Smooth muscle cell (in vitro differentiated cells): ENCODE measurements around the gene WDR17. TPM values are rescaled to one million over a fixed set of nuclear protein-coding genes. Genes with fewer than 3 reads are reported as not detected.
A peak's percentile ranks its signal among the peaks of the same experiment; 100 is the strongest.

ENCODE experiments used
- DNase-seq: peaks from one replicate; lab custom pipeline; 2025; ENCODE audit not compliant: unreplicated experiment; lab: John Stamatoyannopoulos, UW
- H2AFZ ChIP-seq: fragments of 200-600 bp; sonication (generic); 2 replicates; pipeline ENCODE4 v1.6.0; 2016; ENCODE audit warnings: antibody characterized with exemption, low read depth, mild to moderate bottlenecking
- H3F3A ChIP-seq: fragments of 200-600 bp; sonication (generic); 2 replicates; pipeline ENCODE4 v1.6.0; 2017; ENCODE audit warnings: antibody characterized with exemption, low read depth
- H3K27ac ChIP-seq: fragments of 200-600 bp; sonication (generic); 2 replicates; pipeline ENCODE4 v1.5.1; 2016; ENCODE audit warnings: low read depth, mild to moderate bottlenecking
- H3K27me3 ChIP-seq: fragments of 200-600 bp; sonication (generic); 2 replicates; pipeline ENCODE4 v1.6.1; 2016; ENCODE audit warnings: low read depth, mild to moderate bottlenecking
- H3K36me3 ChIP-seq: fragments of 200-600 bp; sonication (generic); 2 replicates; pipeline ENCODE4 v1.5.1; 2016; ENCODE audit warnings: low read depth
- H3K4me1 ChIP-seq: fragments of 200-600 bp; sonication (generic); 2 replicates; pipeline ENCODE4 v1.5.1; 2016; ENCODE audit warnings: low read depth
- H3K4me2 ChIP-seq: fragments of 200-600 bp; sonication (generic); 2 replicates; pipeline ENCODE4 v1.6.0; 2016; ENCODE audit warnings: mild to moderate bottlenecking
- H3K4me3 ChIP-seq: fragments of 200-600 bp; sonication (generic); 2 replicates; pipeline ENCODE4 v1.5.1; 2016; ENCODE audit warnings: mild to moderate bottlenecking
- H3K79me2 ChIP-seq: fragments of 200-600 bp; sonication (generic); 2 replicates; pipeline ENCODE4 v1.6.0; 2016; ENCODE audit warnings: low read depth, mild to moderate bottlenecking
- H3K9ac ChIP-seq: fragments of 200-600 bp; sonication (generic); 2 replicates; pipeline ENCODE4 v1.6.0; 2016; ENCODE audit warnings: low read depth
- H3K9me3 ChIP-seq: fragments of 200-600 bp; sonication (generic); replicated peaks from 2 replicates; pipeline ENCODE4 v1.5.1; 2016; ENCODE audit warnings: low read depth
- H4K20me1 ChIP-seq: fragments of 200-600 bp; sonication (generic); 2 replicates; pipeline ENCODE4 v1.6.0; 2016; ENCODE audit warnings: low read depth
- WGBS: methylation state at CpG from one replicate; pipeline ENCODE4 v1.1.7; 2016; ENCODE audit warnings: low lambda C conversion rate; 5-methylcytosine and 5-hydroxymethylcytosine counted together
- polyA plus RNA-seq: library from polyadenylated mRNA; unstranded; fragments of >200 nt; fragmentation: Nextera tagmentation; extraction: Ambion mirVana; gene quantifications from 2 replicates; pipeline ENCODE4 v1.2.1, GENCODE V29; 2016
- total RNA-seq: library from RNA; depleted of rRNA; stranded (reverse); fragments of >200 nt; gene quantifications from 2 replicates; pipeline ENCODE4 v1.2.3, GENCODE V29; 2014
- TF ChIP-seq, protein P1 (sequence below): fragments of 200-600 bp; sonication (generic); IDR thresholded peaks from 2 replicates; pipeline ENCODE4 v1.5.1; 2017; ENCODE audit warnings: borderline replicate concordance, mild to moderate bottlenecking, antibody characterized with exemption; ENCODE audit not compliant: insufficient read depth, poor library complexity, severe bottlenecking

WDR17 gene
- total and polyA plus RNA-seq, 2 experiments from 2014 or later, result 0.49 to 0.50 TPM

DNA sequence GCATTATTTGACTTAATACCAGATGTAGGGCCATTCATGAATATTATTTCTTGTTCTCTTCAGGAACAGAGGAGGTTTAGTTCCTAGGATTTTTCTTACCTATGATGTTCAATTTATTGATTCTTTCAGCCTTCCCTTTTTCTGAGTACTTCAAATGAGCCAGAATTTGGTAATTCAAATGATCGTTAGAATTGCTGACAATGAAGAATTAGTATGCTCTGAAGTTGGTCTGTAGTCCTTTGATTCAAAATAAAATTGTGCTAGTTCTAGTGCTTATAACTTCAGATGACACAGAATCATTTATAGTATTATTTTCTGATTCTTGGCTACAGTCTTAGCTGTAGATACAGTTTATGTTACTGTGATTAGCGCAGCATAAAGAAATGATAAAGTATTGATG lies 35.2 kb upstream of the WDR17 start:
- TF ChIP-seq, protein P1, sequence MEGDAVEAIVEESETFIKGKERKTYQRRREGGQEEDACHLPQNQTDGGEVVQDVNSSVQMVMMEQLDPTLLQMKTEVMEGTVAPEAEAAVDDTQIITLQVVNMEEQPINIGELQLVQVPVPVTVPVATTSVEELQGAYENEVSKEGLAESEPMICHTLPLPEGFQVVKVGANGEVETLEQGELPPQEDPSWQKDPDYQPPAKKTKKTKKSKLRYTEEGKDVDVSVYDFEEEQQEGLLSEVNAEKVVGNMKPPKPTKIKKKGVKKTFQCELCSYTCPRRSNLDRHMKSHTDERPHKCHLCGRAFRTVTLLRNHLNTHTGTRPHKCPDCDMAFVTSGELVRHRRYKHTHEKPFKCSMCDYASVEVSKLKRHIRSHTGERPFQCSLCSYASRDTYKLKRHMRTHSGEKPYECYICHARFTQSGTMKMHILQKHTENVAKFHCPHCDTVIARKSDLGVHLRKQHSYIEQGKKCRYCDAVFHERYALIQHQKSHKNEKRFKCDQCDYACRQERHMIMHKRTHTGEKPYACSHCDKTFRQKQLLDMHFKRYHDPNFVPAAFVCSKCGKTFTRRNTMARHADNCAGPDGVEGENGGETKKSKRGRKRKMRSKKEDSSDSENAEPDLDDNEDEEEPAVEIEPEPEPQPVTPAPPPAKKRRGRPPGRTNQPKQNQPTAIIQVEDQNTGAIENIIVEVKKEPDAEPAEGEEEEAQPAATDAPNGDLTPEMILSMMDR, result no peak
- Histone ChIP-seq H3K9me3 (no peaks in the 10 kb centered on the region), H3K36me3 (no peaks in the 10 kb centered on the region), H3F3A (no peaks in the 10 kb centered on the region), H4K20me1 (no peaks in the 10 kb centered on the region), H3K9ac (no peak overlapping the region), H3K79me2 (no peaks in the 10 kb centered on the region), H3K27ac (no peak overlapping the region), H3K4me3 (no peak overlapping the region), H3K4me2 (no peak overlapping the region), H3K27me3 (peaks cover 27% of the 10 kb centered on the region), H3K4me1 (no peaks in the 10 kb centered on the region), H2AFZ (no peak overlapping the region)
- DNase-seq, result no peak
- WGBS, result 93% methylated on average over 2 of the region's 2 CpGs

DNA sequence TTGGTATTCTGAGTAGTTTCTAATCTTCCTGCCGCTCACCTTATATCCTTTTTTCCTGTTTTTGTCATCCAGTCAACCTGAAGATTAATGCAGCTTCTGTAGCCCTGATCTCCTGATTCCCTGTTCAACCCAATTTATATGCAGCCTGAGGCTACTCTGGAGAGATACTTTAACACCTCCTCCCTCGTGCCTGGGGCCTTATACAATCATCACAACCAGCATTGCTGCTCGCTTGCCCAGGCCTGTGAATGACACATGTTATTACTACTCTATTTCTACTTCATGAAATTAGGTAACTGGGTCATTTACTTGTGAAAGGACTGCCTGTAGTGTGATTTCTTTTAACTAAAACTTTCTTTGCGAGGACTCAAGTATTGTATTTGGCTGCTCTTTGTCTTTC lies 33.7 kb upstream of the WDR17 start:
- Histone ChIP-seq H3K27me3 (peaks cover 27% of the 10 kb centered on the region), H2AFZ (no peak overlapping the region), H3K9ac (no peak overlapping the region), H3K4me3 (no peak overlapping the region), H3K4me2 (no peak overlapping the region), H3K36me3 (no peaks in the 10 kb centered on the region), H3K79me2 (no peaks in the 10 kb centered on the region), H3K27ac (no peak overlapping the region), H3K4me1 (no peaks in the 10 kb centered on the region), H3F3A (no peaks in the 10 kb centered on the region), H4K20me1 (no peaks in the 10 kb centered on the region), H3K9me3 (no peaks in the 10 kb centered on the region)
- DNase-seq, result no peak
- TF ChIP-seq, protein P1, result no peak
- WGBS, result 58% methylated on average over 4 of the region's 4 CpGs

DNA sequence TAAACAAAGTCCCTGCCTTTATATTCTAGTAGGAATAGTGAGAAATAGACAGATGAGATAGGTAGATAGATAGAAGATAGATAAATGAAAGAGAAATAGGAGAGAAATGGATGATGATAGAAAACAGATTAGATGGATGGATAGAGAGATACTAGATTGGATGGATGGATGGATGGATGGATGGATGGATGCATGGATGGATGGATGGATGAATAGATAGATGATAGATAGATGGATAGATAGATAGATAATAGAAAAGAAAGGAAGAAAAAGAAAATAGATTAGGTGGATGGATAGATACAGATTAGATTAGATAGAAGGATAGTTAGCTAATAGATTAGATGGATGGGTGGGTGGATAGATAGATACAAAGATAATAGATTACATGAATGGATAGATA lies 33.2 kb upstream of the WDR17 start:
- Histone ChIP-seq H3K4me2 (no peak overlapping the region), H3K36me3 (no peaks in the 10 kb centered on the region)

DNA sequence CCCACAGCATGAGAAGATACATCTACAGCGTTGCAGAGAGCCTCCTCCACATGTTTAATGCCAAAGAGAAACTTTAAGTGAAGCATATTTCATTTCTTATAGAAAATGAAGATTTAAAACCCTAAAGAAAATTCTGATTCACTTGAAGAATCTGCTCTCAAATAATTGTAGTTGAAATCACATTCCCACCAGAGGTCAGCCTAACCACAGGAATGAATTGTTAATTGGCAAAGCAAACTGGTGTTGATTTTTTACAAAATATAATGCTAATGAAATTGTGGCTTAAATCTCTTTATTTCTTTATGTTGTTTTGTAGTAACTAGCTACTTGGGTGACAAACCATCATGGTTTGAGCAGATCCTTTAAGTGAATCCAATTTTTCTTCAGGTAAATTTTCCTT lies 31.1 kb upstream of the WDR17 start:
- H3K9me3 ChIP-seq, result no peaks in the 10 kb centered on the region
- H3K4me2 ChIP-seq, result no peak overlapping the region
- H3F3A ChIP-seq, result no peaks in the 10 kb centered on the region
- no peaks in the 10 kb centered on the region for H3K79me2 ChIP-seq
- TF ChIP-seq, protein P1, result peak; percentile 48
- H3K27ac ChIP-seq, result no peak overlapping the region
- H3K9ac ChIP-seq, result no peak overlapping the region
- H3K4me1 ChIP-seq, result no peaks in the 10 kb centered on the region
- H3K27me3 ChIP-seq, result peaks cover 13% of the 10 kb centered on the region
- no peaks in the 10 kb centered on the region for H3K36me3 ChIP-seq
- no peak overlapping the region for H3K4me3 ChIP-seq
- no peak for DNase-seq
- H4K20me1 ChIP-seq, result no peaks in the 10 kb centered on the region
- no peak overlapping the region for H2AFZ ChIP-seq
- WGBS, result 17% methylated on average over 1 of the region's 1 CpG

More for the DNA sequence above, 33.2 kb upstream of the WDR17 start:
- no peaks in the 10 kb centered on the region for H3K9me3 ChIP-seq
- no peak overlapping the region for H3K4me3 ChIP-seq
- H3K27ac ChIP-seq, result no peak overlapping the region
- no peak overlapping the region for H3K9ac ChIP-seq
- H4K20me1 ChIP-seq, result no peaks in the 10 kb centered on the region
- no peak overlapping the region for H2AFZ ChIP-seq
- no peaks in the 10 kb centered on the region for H3K4me1 ChIP-seq
- no peaks in the 10 kb centered on the region for H3F3A ChIP-seq
- TF ChIP-seq, protein P1, result no peak
- H3K79me2 ChIP-seq, result no peaks in the 10 kb centered on the region
- H3K27me3 ChIP-seq, result peaks cover 27% of the 10 kb centered on the region
- no peak for DNase-seq
